Neural cell (in vitro differentiated cells): ENCODE measurements around the gene HIVEP3.

Source experiments
- EP300 ChIP-seq: fragments of 450-650 bp; conservative IDR thresholded peaks from 2 replicates; pipeline ENCODE4 v1.6.1; 2014; ENCODE audit warnings: antibody characterized with exemption, mild to moderate bottlenecking, moderate library complexity; ENCODE audit not compliant: poor library complexity, severe bottlenecking
- MXI1 ChIP-seq: fragments of 450-650 bp; conservative IDR thresholded peaks from 2 replicates; pipeline ENCODE4 v1.6.1; 2014; ENCODE audit warnings: antibody characterized with exemption, mild to moderate bottlenecking; ENCODE audit not compliant: poor library complexity, severe bottlenecking
- TF ChIP-seq, protein P1 (sequence below): fragments of 450-650 bp; IDR thresholded peaks from 2 replicates; pipeline ENCODE4 v1.5.1; 2014; ENCODE audit warnings: antibody characterized with exemption, mild to moderate bottlenecking, moderate library complexity; ENCODE audit not compliant: poor library complexity, severe bottlenecking

DNA sequence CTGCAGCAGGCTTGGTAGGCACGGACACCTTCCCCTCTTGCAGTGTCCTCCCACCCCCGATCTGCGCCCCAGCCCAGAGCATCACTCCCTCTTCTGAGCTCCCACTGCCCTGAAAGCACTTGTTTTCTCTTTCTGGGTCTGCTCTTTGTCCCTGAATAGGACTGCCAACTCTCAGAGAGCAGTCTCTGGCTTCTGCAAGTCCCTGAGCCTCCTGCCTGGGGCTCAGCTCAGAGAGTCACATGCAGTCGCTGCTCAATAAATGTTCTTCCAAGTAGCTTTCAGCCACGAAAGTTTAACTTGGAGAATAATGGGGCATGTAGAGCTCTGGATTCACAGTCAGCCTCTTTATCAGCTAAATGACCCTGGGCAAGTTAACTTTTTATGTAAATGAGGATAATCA lies 205.6 kb downstream of the HIVEP3 start:
- TF ChIP-seq EP300 (no peak), MXI1 (no peak)
- TF ChIP-seq, protein P1, sequence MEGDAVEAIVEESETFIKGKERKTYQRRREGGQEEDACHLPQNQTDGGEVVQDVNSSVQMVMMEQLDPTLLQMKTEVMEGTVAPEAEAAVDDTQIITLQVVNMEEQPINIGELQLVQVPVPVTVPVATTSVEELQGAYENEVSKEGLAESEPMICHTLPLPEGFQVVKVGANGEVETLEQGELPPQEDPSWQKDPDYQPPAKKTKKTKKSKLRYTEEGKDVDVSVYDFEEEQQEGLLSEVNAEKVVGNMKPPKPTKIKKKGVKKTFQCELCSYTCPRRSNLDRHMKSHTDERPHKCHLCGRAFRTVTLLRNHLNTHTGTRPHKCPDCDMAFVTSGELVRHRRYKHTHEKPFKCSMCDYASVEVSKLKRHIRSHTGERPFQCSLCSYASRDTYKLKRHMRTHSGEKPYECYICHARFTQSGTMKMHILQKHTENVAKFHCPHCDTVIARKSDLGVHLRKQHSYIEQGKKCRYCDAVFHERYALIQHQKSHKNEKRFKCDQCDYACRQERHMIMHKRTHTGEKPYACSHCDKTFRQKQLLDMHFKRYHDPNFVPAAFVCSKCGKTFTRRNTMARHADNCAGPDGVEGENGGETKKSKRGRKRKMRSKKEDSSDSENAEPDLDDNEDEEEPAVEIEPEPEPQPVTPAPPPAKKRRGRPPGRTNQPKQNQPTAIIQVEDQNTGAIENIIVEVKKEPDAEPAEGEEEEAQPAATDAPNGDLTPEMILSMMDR: no peak
